SU-DHL-6 (cell line): ENCODE results near the gene HTR2B.

ENCODE experiments used
- H2AFZ ChIP-seq: fragments of 200-600 bp; sonication (generic); 2 replicates; pipeline ENCODE4 v1.6.1; 2014; ENCODE audit warnings: low read depth, mild to moderate bottlenecking, moderate library complexity, mixed read lengths, antibody characterized with exemption, low read length; ENCODE audit not compliant: severe bottlenecking
- H3F3A ChIP-seq: fragments of 200-600 bp; shearing (Covaris generic); 2 replicates; pipeline ENCODE4 v1.6.0; 2016; ENCODE audit warnings: antibody characterized with exemption, mild to moderate bottlenecking; ENCODE audit not compliant: insufficient read depth
- H3K27ac ChIP-seq: fragments of 200-600 bp; sonication (generic); 2 replicates; pipeline ENCODE4 v1.5.1; 2016; ENCODE audit warnings: low read depth, mild to moderate bottlenecking, low read length, moderate library complexity, mixed read lengths
- H3K27me3 ChIP-seq: fragments of 200-600 bp; sonication (generic), shearing (Covaris generic); 2 replicates; pipeline ENCODE4 v1.6.0; 2014; ENCODE audit warnings: mild to moderate bottlenecking, low read length
- H3K36me3 ChIP-seq: fragments of 200-600 bp; sonication (generic); 2 replicates; pipeline ENCODE4 v1.6.1; 2014; ENCODE audit warnings: mild to moderate bottlenecking, low read length, mixed read lengths
- H3K4me2 ChIP-seq: fragments of 300-600, 200-600 bp; shearing (Covaris generic), sonication (generic); 2 replicates; pipeline ENCODE4 v1.6.0; 2014; ENCODE audit warnings: low read length, low read depth, mild to moderate bottlenecking; ENCODE audit not compliant: poor library complexity, severe bottlenecking
- H3K4me3 ChIP-seq: fragments of 200-600 bp; sonication (generic); 2 replicates; pipeline ENCODE4 v1.5.1; 2014; ENCODE audit warnings: antibody characterized with exemption, low read length, mild to moderate bottlenecking, mixed read lengths; ENCODE audit not compliant: insufficient read depth, poor library complexity, severe bottlenecking
- H3K79me2 ChIP-seq: fragments of 200-600 bp; sonication (generic); 2 replicates; pipeline ENCODE4 v1.6.1; 2014; ENCODE audit warnings: mild to moderate bottlenecking, low read length, moderate library complexity; ENCODE audit not compliant: insufficient read depth
- H3K9ac ChIP-seq: fragments of 200-600 bp; sonication (generic); 2 replicates; pipeline ENCODE4 v1.7.0; 2014; ENCODE audit warnings: mild to moderate bottlenecking, low read length
- H3K9me2 ChIP-seq: fragments of 200-600 bp; sonication (generic); replicated peaks from 2 replicates; pipeline ENCODE4 v1.6.1; 2014; ENCODE audit warnings: low read length; ENCODE audit not compliant: insufficient read depth
- H3K9me3 ChIP-seq: fragments of 200-600 bp; sonication (generic); 2 replicates; pipeline ENCODE4 v1.6.1; 2014; ENCODE audit warnings: low read length, mixed read lengths; ENCODE audit not compliant: insufficient read depth
- H4K20me1 ChIP-seq: fragments of 200-600 bp; sonication (generic); 2 replicates; pipeline ENCODE4 v1.6.1; 2014; ENCODE audit warnings: low read depth, mild to moderate bottlenecking, antibody characterized with exemption, low read length, moderate library complexity, mixed read lengths
- CTCF ChIP-seq: fragments of 200-600 bp; sonication (generic); IDR thresholded peaks from one replicate; pipeline ENCODE4 v1.5.1; 2017; ENCODE audit warnings: antibody characterized with exemption, mild to moderate bottlenecking, low read length, moderate library complexity; ENCODE audit not compliant: insufficient read depth, poor library complexity, severe bottlenecking
- EZH2phosphoT487 ChIP-seq: fragments of 200-600 bp; sonication (generic), shearing (Covaris generic); conservative IDR thresholded peaks from 2 replicates; pipeline ENCODE4 v1.6.1; 2018; ENCODE audit warnings: mild to moderate bottlenecking, antibody characterized with exemption, low read length, moderate library complexity, mixed read lengths

HTR2B gene

DNA sequence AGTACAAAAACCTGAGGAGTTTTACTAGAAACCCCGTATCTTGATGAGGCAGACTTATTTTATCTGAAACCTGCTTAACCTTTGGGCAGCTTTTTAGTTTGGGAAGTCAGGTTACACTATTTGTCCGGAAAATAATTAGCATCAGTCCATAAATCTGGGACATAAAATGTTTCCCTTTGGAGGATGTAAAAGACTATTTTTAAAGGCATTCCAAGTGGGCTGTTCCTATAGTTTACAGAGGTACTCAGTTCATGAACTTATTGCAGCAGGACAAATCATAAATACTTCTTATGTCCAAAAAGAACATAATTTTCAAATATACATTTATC is 6.3 kb downstream of the HTR2B start:
- H3K9me2 ChIP-seq: no peaks in the 10 kb centered on the region

GRCh38 chr2:231117922-231118613 is 6.8 kb downstream of the HTR2B start:
- H3K9me3 ChIP-seq: no peaks in the 10 kb centered on the region
- H3K27ac ChIP-seq: no peak overlapping the region; the same call in 1 of the 2 replicates
- no peaks in the 10 kb centered on the region; the same call in 1 of the 2 replicates for H3K36me3 ChIP-seq
- H3K4me2 ChIP-seq: no peak overlapping the region
- no peaks in the 10 kb centered on the region for H4K20me1 ChIP-seq
- H3K4me3 ChIP-seq: no peak overlapping the region
- peaks cover 9% of the 10 kb centered on the region for H3F3A ChIP-seq
- 0 out of 2 replicates have a peak, but pooled peaks cover 3% of the 10 kb centered on the region for H3K79me2 ChIP-seq
- H3K9ac ChIP-seq: no peak overlapping the region
- no peak overlapping the region for H2AFZ ChIP-seq
- TF ChIP-seq CTCF: no peak
- no peaks in the 10 kb centered on the region for H3K9me2 ChIP-seq
- no peaks in the 10 kb centered on the region for H3K27me3 ChIP-seq

More for the DNA sequence above, 6.3 kb downstream of the HTR2B start:
- H3K27ac ChIP-seq: no peak overlapping the region
- H3K9me3 ChIP-seq: no peaks in the 10 kb centered on the region
- no peaks in the 10 kb centered on the region for H3K27me3 ChIP-seq
- no peaks in the 10 kb centered on the region for H4K20me1 ChIP-seq
- H3K4me2 ChIP-seq: no peak overlapping the region
- H3K9ac ChIP-seq: no peak overlapping the region
- 0 out of 2 replicates have a peak, but pooled peaks cover 3% of the 10 kb centered on the region for H3K79me2 ChIP-seq
- H3K36me3 ChIP-seq: no peaks in the 10 kb centered on the region; the same call in 1 of the 2 replicates
- no peak overlapping the region for H3K4me3 ChIP-seq
- TF ChIP-seq CTCF: no peak
- H3F3A ChIP-seq: peaks cover 9% of the 10 kb centered on the region
- H2AFZ ChIP-seq: no peak overlapping the region

GRCh38 chr2:231117148-231117547 is 7.7 kb downstream of the HTR2B start:
- Histone ChIP-seq H3K27ac (no peak overlapping the region), H3K79me2 (0 out of 2 replicates have a peak, but pooled peaks cover 3% of the 10 kb centered on the region), H3K4me3 (no peak overlapping the region), H3K4me2 (no peak overlapping the region), H3F3A (peaks cover 9% of the 10 kb centered on the region), H3K9me3 (no peaks in the 10 kb centered on the region), H3K27me3 (no peaks in the 10 kb centered on the region), H3K9me2 (no peaks in the 10 kb centered on the region), H3K9ac (no peak overlapping the region), H3K36me3 (no peaks in the 10 kb centered on the region; the same call in 1 of the 2 replicates), H4K20me1 (no peaks in the 10 kb centered on the region), H2AFZ (no peak overlapping the region)
- TF ChIP-seq CTCF: no peak
- TF ChIP-seq EZH2phosphoT487: no peak
